ENCODE data around the gene BTBD19.
"Not testable (repeated sequence)": the region's sequence is repeated elsewhere in the genome, so short reads cannot be mapped to it uniquely, and the experiment has no call there.

The BTBD19 gene

DNA sequence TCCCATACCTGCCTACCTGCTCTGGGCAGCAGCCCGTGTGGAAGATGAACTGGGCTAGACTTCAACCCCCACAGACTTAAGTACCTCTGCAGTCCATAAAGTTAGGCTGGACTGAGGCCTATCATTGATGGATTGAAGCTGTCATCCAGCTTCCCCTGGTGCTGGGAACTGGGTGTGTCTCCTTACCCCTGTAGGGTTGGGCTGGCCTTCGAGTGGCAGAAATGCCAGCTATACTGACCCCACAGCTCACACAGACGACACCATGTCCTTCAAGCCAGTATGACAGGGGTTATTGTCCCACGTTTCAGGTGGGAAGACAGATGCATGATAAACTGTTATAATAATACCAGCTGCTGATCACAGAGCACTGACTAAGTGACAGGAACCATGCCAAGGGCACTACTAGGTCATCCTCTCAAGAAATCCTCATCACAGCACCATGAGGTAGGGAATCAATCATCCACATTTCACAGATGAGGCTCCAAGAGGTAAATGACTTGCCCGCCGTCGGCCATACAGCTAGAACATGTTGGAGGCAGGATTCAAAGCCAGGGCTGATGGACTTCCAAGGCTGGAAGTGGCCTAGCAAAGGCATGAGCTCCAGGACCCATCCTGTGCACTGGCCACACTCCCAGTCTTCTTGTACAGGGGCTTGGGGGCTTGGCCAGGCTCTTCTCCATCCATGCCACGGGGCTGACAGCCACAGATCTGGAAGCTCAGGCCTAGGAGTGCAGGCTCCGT is 20.0 kb upstream of the BTBD19 start, which contains the start of gene BEST4:
Gene BEST4, minus strand, starts transcription at position 51 of the 741 bp plus-strand sequence. CDS start 465 bp downstream, outside the sequence.
- TF ChIP-seq, protein P1, sequence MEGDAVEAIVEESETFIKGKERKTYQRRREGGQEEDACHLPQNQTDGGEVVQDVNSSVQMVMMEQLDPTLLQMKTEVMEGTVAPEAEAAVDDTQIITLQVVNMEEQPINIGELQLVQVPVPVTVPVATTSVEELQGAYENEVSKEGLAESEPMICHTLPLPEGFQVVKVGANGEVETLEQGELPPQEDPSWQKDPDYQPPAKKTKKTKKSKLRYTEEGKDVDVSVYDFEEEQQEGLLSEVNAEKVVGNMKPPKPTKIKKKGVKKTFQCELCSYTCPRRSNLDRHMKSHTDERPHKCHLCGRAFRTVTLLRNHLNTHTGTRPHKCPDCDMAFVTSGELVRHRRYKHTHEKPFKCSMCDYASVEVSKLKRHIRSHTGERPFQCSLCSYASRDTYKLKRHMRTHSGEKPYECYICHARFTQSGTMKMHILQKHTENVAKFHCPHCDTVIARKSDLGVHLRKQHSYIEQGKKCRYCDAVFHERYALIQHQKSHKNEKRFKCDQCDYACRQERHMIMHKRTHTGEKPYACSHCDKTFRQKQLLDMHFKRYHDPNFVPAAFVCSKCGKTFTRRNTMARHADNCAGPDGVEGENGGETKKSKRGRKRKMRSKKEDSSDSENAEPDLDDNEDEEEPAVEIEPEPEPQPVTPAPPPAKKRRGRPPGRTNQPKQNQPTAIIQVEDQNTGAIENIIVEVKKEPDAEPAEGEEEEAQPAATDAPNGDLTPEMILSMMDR (conservative IDR thresholded peaks at IDR 0.05; ENCODE audit: control insufficient read depth, insufficient read depth, low read depth, low read length) = no peak
- DNase-seq (ENCODE audit: low read depth) = no peak
- H3K4me3 ChIP-seq (ENCODE audit: control insufficient read depth, low read depth, low read length) = no peak within 1 kb of the TSS

DNA sequence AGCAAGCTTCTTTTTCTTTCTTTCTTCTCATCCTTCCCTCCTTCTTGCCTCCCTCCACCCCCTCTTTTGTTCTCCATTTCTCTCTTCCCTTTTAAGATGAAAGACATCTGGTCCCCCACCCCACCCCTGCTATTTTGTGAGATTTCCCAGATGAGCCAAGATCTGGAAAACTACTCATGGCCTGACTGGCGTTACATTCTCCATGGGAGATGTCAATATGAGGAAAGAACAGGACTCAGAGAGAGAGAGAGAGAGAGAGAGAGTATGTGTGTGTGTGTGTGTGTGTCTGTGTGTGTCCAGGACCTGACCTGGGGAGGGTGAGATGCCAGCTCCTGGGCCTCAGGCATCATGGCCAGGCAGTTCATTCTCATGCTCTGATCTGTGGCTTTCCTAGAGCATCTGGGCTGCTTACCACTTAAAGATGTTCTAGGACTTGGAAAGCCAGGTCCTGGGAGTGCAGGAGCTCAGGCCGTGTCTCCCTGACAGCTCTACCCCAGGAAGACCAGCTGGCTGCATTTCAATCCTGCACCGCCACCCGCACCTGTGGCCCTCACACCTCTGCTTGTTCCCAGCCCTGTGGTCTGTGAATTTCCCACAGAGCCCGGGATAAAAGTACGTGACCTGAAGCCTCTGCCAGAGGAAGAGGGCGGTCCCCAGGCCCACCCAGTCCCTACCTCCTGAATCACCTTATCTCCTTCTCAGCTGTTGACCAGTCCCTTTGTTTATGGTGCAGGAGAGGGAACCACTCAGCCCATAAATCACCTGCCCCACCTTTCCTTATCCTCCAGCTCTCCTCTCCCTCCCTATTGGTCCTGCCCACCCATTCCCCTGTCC is 17.1 kb upstream of the BTBD19 start:
- DNase-seq (ENCODE audit: low read depth) = no peak
- TF ChIP-seq, protein P1 (conservative IDR thresholded peaks at IDR 0.05; ENCODE audit: control insufficient read depth, insufficient read depth, low read depth, low read length) = no peak

DNA sequence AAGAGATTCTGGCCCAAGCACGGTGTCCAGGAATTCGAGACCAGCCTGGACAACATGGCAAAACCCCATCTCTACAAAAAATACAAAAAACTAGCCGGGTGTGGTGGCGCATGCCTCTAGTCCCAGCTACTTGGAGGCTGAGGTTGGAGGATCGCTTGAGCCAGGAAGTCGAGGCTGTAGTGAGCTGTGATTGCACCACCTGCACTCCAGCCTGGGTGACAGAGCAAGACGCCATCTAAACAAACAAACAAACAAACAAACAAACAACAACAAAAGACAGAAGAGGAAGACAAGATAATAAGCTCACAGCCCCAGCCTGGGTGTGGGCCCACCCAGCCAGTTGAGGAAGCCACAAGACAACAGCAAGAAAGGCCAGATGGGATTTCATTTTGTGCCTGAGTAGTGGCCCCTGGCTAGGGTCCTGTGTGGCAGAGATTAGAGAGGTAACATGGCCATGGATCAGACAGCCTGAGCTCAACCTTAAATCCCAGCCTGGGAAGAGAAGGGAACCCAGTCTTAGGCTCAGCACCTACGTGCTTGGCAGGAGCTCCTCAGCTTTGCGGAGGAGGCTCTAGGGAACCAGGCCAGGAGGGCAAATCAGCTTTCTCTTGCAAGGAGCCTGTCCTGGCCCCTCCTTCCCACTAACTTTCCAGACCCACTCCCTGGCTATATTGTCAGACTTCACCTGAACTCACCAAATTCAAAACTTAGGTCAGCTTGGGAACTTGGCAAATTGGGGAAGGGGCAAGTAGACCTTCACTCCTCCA is 15.4 kb upstream of the BTBD19 start:
- TF ChIP-seq, protein P1 (conservative IDR thresholded peaks at IDR 0.05; ENCODE audit: control insufficient read depth, insufficient read depth, low read depth, low read length) = no peak
- no peak overlapping the region for H3K4me3 ChIP-seq (ENCODE audit: control insufficient read depth, low read depth, low read length)
- no peak for DNase-seq (ENCODE audit: low read depth)

More for the DNA sequence above, 17.1 kb upstream of the BTBD19 start:
- H3K4me3 ChIP-seq (ENCODE audit: control insufficient read depth, low read depth, low read length) = no peak overlapping the region

DNA sequence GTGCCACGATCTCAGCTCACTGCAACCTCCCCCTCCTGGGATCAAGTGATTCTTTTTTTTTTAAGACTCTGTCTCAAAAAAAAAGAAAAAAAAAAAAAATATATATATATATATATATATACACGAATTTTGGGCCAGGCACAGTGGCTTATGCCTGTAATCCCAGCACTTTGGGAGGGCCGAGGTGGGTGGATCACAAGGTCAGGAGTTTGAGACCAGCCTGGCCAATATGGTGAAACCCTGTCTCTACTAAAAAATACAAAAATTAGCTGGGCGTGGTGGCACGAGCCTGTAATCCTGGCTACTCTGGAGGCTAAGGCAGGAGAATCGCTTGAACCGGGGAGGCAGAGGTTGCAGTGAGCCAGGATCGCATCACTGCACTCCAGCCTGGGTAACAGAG is 10.4 kb upstream of the BTBD19 start:
- H3K4me3 ChIP-seq (ENCODE audit: control insufficient read depth, low read depth, low read length); DNase-seq (ENCODE audit: low read depth): not testable (repeated sequence)

DNA sequence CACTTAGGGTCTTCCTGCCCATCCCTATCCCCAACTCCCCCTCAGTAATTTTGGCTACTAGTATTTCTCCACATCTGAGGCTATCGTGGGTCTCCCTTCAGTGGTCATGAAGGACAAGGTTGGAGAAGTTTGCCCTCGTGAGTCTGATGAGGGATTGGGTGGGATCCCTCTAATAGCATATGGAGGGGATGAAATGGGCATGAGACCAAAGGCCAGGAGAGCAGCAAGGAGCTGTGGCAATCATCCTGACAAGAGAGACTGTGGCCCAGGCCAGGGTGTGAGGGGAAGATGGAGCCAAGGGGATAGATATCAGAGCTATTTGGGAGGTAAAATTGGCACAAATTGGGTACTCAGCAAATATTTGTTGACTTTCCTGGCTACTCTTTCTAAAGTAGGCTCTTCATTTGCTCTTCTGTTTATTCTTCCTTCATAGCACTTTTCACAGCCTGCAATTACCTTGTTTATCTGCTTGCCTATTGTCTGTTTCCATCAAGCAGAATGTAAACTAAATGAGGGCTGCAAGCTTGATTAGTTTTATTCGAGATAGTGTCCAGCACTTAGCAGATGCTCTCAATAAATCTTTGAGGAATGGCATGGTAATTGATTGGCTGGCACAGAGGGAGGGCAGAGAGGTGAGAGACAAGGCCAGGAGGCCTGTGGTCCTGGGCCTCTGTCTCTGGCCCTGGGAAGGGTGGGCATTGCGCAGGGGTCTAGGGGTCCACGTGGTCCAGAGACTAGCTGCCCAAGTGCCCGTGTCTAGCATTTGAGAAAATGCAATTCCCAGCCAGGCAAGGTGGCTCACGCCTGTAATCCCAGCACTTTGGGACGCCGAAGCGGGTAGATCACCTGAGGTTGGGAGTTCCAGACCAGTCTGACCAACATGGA is 9.6 kb upstream of the BTBD19 start:
- TF ChIP-seq, protein P1 (conservative IDR thresholded peaks at IDR 0.05; ENCODE audit: control insufficient read depth, insufficient read depth, low read depth, low read length) = no peak
- no peak overlapping the region for H3K4me3 ChIP-seq (ENCODE audit: control insufficient read depth, low read depth, low read length)
- DNase-seq (ENCODE audit: low read depth) = no peak

DNA sequence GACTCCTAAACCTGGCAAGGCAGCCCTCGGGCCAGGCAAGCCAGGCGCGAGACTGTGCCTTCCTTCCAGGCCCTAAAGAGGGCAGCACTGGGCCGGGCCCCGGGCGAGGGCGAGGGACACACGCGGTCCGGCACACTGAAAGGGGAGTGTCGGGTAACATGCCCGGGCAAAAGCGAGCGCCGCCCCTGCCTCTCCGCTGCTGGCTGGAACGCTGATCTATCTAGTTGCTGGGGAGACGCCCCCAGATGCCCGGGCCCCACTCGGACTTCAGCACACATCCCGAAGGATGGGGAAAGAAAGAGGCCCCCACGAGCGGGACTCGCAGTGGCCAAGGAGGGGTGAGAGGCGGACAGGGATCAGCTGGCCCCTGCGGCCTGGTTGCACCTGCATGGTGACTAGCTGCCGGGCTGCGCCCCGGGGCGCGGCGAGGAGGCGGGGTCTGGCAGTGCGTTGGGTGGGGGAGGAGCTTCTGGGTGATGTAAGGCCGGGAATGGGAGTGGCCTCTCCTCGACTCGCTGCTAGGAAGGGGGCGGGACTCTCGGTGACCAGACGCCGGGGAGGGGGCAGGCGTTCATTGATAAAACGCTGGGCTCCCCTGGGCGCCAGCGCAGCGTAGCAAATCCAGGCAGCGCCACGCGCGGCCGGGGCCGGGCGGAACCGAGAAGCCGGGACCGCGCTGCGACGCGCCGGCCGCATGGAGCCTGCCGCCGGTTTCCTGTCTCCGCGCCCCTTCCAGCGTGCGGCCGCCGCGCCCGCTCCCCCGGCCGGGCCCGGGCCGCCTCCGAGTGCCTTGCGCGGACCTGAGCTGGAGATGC is 8.3 kb upstream of the BTBD19 start, which contains the start of gene PLK3:
Gene PLK3, plus strand, starts transcription at position 608 of the 815 bp plus-strand sequence. Its CDS starts 87 bp downstream, at position 695.
- peak within 1 kb of the TSS; percentile 84 for H3K4me3 ChIP-seq (ENCODE audit: control insufficient read depth, low read depth, low read length)
- TF ChIP-seq, protein P1 (conservative IDR thresholded peaks at IDR 0.05; ENCODE audit: control insufficient read depth, insufficient read depth, low read depth, low read length) = peak; percentile 78
- peak; percentile 97 for DNase-seq (ENCODE audit: low read depth)
